Measurements from ENCODE around the gene PDIA2. TPM values are rescaled to one million over a fixed set of nuclear protein-coding genes. Genes with fewer than 3 reads are reported as not detected.

The PDIA2 gene
- total RNA-seq, 2 donors from 2014 or later = 0.81 to 3.2 TPM

- ATAC-seq (ENCODE audit: insufficient number of reproducible peaks, low FRiP score, low read depth) = no peak
- no peaks in the 10 kb centered on the region for H3K4me1 ChIP-seq (ENCODE audit: control insufficient read depth in 1 of 2, low read depth in 2 of 2)
- TF ChIP-seq, protein P1, sequence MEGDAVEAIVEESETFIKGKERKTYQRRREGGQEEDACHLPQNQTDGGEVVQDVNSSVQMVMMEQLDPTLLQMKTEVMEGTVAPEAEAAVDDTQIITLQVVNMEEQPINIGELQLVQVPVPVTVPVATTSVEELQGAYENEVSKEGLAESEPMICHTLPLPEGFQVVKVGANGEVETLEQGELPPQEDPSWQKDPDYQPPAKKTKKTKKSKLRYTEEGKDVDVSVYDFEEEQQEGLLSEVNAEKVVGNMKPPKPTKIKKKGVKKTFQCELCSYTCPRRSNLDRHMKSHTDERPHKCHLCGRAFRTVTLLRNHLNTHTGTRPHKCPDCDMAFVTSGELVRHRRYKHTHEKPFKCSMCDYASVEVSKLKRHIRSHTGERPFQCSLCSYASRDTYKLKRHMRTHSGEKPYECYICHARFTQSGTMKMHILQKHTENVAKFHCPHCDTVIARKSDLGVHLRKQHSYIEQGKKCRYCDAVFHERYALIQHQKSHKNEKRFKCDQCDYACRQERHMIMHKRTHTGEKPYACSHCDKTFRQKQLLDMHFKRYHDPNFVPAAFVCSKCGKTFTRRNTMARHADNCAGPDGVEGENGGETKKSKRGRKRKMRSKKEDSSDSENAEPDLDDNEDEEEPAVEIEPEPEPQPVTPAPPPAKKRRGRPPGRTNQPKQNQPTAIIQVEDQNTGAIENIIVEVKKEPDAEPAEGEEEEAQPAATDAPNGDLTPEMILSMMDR (IDR thresholded peaks at IDR 0.05) = no peak
- DNase-seq (ENCODE audit: low spot score) = no peak
- H3K36me3 ChIP-seq = peaks cover 29% of the 10 kb centered on the region
- no peak overlapping the region for H3K4me3 ChIP-seq
- H3K27ac ChIP-seq = no peak overlapping the region
- H3K27me3 ChIP-seq (replicated peaks; ENCODE audit: insufficient read depth) = no peaks in the 10 kb centered on the region
- H3K9me3 ChIP-seq = no peaks in the 10 kb centered on the region
Measured at GRCh38 chr16:314795-315299, 31.9 kb downstream of the PDIA2 start.

DNA sequence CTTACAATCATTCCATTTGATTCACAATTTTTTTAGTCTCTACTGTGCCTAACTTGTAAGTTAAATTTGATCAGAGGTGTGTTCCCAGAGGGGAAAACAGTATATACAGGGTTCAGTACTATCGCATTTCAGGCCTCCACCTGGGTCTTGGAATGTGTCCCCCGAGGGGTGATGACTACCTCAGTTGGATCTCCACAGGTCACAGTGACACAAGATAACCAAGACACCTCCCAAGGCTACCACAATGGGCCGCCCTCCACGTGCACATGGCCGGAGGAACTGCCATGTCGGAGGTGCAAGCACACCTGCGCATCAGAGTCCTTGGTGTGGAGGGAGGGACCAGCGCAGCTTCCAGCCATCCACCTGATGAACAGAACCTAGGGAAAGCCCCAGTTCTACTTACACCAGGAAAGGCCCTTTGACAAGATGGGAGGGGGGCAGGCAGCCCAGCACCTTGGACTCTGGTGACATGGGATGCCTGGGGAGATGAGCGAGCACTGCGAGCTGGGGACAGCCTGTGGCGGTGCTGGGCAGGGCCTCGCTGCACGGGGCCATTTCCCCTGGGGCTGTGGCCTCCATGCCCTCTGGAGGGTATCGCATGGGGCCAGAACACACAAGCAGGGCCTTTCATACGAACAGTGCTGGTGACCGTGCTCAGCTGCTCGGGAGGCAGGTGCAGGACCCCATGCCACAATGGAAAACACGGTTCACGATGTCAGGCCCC, 33.9 kb downstream of the PDIA2 start:
- Histone ChIP-seq H3K4me1 (ENCODE audit: control insufficient read depth in 1 of 2, low read depth in 2 of 2) (no peaks in the 10 kb centered on the region), H3K27ac (no peak overlapping the region), H3K36me3 (peaks cover 29% of the 10 kb centered on the region), H3K9me3 (no peaks in the 10 kb centered on the region), H3K27me3 (replicated peaks; ENCODE audit: insufficient read depth) (no peaks in the 10 kb centered on the region), H3K4me3 (no peak overlapping the region)
- DNase-seq (ENCODE audit: low spot score) (no peak), ATAC-seq (ENCODE audit: insufficient number of reproducible peaks, low FRiP score, low read depth) (no peak)
- TF ChIP-seq, protein P1 (IDR thresholded peaks at IDR 0.05) = no peak

DNA sequence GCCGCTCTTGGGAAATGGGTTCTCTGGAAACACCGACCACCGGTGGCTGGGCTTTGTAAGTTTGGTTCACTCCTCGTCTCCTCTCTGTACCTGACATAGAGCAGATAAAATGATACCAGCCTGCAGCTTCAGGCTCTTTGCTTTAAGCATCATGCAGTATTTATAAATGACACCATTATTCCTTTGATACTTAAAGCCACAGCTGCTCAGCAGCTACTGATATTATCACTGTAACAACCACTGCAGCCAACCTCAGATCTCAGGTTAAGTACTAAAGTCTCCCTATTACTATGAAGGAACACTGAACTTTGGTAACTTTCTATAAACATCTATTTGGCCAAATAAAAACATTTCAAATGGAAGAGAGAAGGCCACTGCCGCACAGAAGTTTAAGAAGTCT, 34.6 kb downstream of the PDIA2 start:
- TF ChIP-seq, protein P1 (IDR thresholded peaks at IDR 0.05) = no peak
- ATAC-seq (ENCODE audit: insufficient number of reproducible peaks, low FRiP score, low read depth) (no peak), DNase-seq (ENCODE audit: low spot score) (no peak)
- H3K36me3 ChIP-seq = peaks cover 28% of the 10 kb centered on the region
- H3K4me3 ChIP-seq = no peak overlapping the region
- H3K27me3 ChIP-seq (replicated peaks; ENCODE audit: insufficient read depth) = no peaks in the 10 kb centered on the region
- no peaks in the 10 kb centered on the region for H3K9me3 ChIP-seq
- H3K4me1 ChIP-seq (ENCODE audit: control insufficient read depth in 1 of 2, low read depth in 2 of 2) = no peaks in the 10 kb centered on the region
- no peak overlapping the region for H3K27ac ChIP-seq

DNA sequence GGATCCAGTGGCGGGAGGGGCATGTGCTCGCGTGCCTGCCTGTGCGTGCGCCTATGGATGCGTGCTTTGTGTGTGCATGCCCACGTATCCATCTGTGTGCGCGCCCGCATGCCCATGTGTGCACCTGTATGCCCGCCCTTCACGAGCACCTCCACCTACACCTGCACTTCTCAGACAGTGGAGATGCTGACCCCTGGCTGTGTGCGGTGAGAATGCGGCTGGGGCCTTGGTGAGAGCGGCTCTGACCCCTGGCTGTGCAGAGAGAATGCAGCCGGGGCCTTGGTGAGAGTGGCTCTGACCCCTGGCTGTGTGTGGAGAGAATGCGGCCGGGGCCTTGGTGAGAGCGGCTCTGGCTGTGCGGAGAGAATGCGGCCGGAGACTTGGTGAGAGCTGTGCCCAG, 35.7 kb downstream of the PDIA2 start:
- no peak overlapping the region for H3K4me3 ChIP-seq
- TF ChIP-seq, protein P1 (IDR thresholded peaks at IDR 0.05) = no peak
- no peak overlapping the region for H3K27ac ChIP-seq
- H3K27me3 ChIP-seq (replicated peaks; ENCODE audit: insufficient read depth) = no peaks in the 10 kb centered on the region
- H3K4me1 ChIP-seq (ENCODE audit: control insufficient read depth in 1 of 2, low read depth in 2 of 2) = no peaks in the 10 kb centered on the region
- DNase-seq (ENCODE audit: low spot score) (no peak), ATAC-seq (ENCODE audit: insufficient number of reproducible peaks, low FRiP score, low read depth) (no peak)
- no peaks in the 10 kb centered on the region for H3K9me3 ChIP-seq
- peaks cover 17% of the 10 kb centered on the region for H3K36me3 ChIP-seq

- TF ChIP-seq, protein P1 (IDR thresholded peaks at IDR 0.05) = no peak
Measured at GRCh38 chr16:320206-320605, 37.2 kb downstream of the PDIA2 start.

More at GRCh38 chr16:320206-320605, 37.2 kb downstream of the PDIA2 start:
- Histone ChIP-seq H3K36me3 (peaks cover 12% of the 10 kb centered on the region), H3K27me3 (replicated peaks; ENCODE audit: insufficient read depth) (no peaks in the 10 kb centered on the region), H3K27ac (no peak overlapping the region), H3K9me3 (no peaks in the 10 kb centered on the region), H3K4me1 (ENCODE audit: control insufficient read depth in 1 of 2, low read depth in 2 of 2) (no peaks in the 10 kb centered on the region), H3K4me3 (no peak overlapping the region)
- ATAC-seq (ENCODE audit: insufficient number of reproducible peaks, low FRiP score, low read depth) (no peak), DNase-seq (ENCODE audit: low spot score) (no peak)

Measured in thoracic aorta (tissue), 2 donors.